OCI-LY3 (cell line): ENCODE results near the gene TMCO6.
"Not testable (repeated sequence)": the region's sequence is repeated elsewhere in the genome, so short reads cannot be mapped to it uniquely, and the experiment has no call there.

Experiments
- H2AFZ ChIP-seq: fragments of 200-600, 300-600 bp; shearing (Covaris generic); 2 replicates; pipeline ENCODE4 v1.6.0; 2014; ENCODE audit warnings: antibody characterized with exemption, low read depth, low read length
- H3K27ac ChIP-seq: fragments of 200-600, 300-600 bp; sonication (generic); 2 replicates; pipeline ENCODE4 v1.5.1; 2014; ENCODE audit warnings: mild to moderate bottlenecking, low read length, moderate library complexity, mixed read lengths
- H3K27me3 ChIP-seq: fragments of 200-600, 300-600 bp; sonication (generic); 2 replicates; pipeline ENCODE4 v1.6.1; 2014; ENCODE audit warnings: low read depth, low read length, mixed read lengths
- H3K36me3 ChIP-seq: fragments of 200-600, 300-600 bp; sonication (generic); replicated peaks from 2 replicates; pipeline ENCODE3; 2014; ENCODE audit warnings: low read depth, low read length, mixed read lengths
- H3K4me1 ChIP-seq: fragments of 300-600, 200-600 bp; sonication (generic); 2 replicates; pipeline ENCODE4 v1.6.1; 2014; ENCODE audit warnings: low read length, mixed read lengths
- H3K4me2 ChIP-seq: fragments of 200-600, 300-600 bp; sonication (generic); 2 replicates; pipeline ENCODE4 v1.6.1; 2014; ENCODE audit warnings: low read length, mixed read lengths
- H3K4me3 ChIP-seq: fragments of 300-600, 200-600 bp; sonication (generic); 2 replicates; pipeline ENCODE4 v1.5.1; 2014; ENCODE audit warnings: antibody characterized with exemption, mild to moderate bottlenecking, low read length, moderate library complexity
- H3K79me2 ChIP-seq: fragments of 300-600, 200-600 bp; shearing (Covaris generic); 2 replicates; pipeline ENCODE4 v1.6.1; 2014; ENCODE audit warnings: mild to moderate bottlenecking, low read length, mixed read lengths
- H3K9ac ChIP-seq: fragments of 300-600, 200-600 bp; shearing (Covaris generic); 2 replicates; pipeline ENCODE4 v1.6.0; 2014; ENCODE audit warnings: mild to moderate bottlenecking, low read length, moderate library complexity
- H3K9me3 ChIP-seq: fragments of 200-600, 300-600 bp; shearing (Covaris generic); 2 replicates; pipeline ENCODE4 v1.6.1; 2014; ENCODE audit warnings: low read length, mixed read lengths; ENCODE audit not compliant: insufficient read depth
- H4K20me1 ChIP-seq: fragments of 200-600, 300-600 bp; sonication (generic); 2 replicates; pipeline ENCODE4 v1.6.1; 2016; ENCODE audit warnings: low read length, mixed read lengths; ENCODE audit not compliant: insufficient read depth
- EZH2phosphoT487 ChIP-seq: fragments of 200-600 bp; shearing (Covaris generic); IDR thresholded peaks from 2 replicates; pipeline ENCODE4 v1.6.1; 2018; ENCODE audit warnings: antibody characterized with exemption, mixed run types, low read depth
- TF ChIP-seq, protein P1 (sequence below): fragments of 200-600, 300-600 bp; sonication (generic); IDR thresholded peaks from 2 replicates; pipeline ENCODE4 v1.5.1; 2014; ENCODE audit warnings: antibody characterized with exemption, low read length, low read depth

TMCO6 gene

DNA sequence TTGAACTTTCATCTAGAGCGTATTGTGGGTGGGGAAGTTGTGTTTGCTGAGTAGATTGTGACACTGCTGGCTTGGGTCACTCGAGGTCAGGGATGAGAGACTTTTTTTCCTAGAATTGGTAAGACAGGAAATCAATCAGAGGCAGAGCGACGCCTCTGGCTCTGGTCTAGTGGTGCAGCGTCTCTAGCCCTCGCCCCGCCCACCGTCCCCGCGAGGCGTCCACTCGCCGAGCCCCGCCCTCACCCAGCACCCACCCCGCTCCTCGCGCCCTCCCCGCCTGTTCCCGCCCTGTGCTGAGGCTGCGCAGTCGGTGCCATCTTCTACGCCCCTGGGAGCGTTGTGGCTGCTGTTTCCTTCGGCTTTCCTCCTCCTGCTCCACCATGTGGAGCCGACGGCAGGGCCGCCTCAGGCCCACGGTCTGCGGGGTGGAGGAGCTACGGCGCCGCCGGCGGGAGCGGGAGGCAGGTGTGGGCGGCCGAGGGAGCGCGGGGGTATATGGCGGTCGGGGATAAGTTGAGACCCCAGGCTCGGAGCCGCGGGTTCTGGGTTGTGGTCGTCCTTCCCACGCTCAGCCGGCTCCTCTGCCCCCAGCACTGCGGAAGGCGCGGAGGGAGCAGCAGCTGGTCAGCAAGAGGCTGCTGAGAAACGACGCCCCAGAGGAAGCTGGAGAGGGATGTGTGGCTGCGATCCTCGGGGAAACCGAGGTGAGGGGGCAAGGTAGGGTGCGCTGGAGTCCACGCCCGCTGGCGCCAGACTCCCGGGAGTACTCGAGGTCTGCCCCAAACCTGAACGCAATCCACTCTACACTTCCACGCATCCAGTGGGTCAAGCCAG is at the start of gene TMCO6:
Gene TMCO6 (plus strand): TSS at position 304 of the 834 bp plus-strand sequence. CDS start 77 bp downstream, at position 381.
- Histone ChIP-seq H3K27me3 (no peaks in the 10 kb centered on the region), H3K9me3 (no peaks in the 10 kb centered on the region), H3K79me2 (peaks cover 9% of the 10 kb centered on the region), H3K4me2 (peak within 1 kb of the TSS; percentile 97), H3K36me3 (no peaks in the 10 kb centered on the region), H3K9ac (peak within 1 kb of the TSS; percentile 92), H4K20me1 (no peaks in the 10 kb centered on the region), H3K4me1 (peaks cover 23% of the 10 kb centered on the region), H2AFZ (peak within 1 kb of the TSS; percentile 96), H3K4me3 (peak within 1 kb of the TSS; percentile 96), H3K27ac (peak within 1 kb of the TSS; percentile 52)
- TF ChIP-seq, protein P1, sequence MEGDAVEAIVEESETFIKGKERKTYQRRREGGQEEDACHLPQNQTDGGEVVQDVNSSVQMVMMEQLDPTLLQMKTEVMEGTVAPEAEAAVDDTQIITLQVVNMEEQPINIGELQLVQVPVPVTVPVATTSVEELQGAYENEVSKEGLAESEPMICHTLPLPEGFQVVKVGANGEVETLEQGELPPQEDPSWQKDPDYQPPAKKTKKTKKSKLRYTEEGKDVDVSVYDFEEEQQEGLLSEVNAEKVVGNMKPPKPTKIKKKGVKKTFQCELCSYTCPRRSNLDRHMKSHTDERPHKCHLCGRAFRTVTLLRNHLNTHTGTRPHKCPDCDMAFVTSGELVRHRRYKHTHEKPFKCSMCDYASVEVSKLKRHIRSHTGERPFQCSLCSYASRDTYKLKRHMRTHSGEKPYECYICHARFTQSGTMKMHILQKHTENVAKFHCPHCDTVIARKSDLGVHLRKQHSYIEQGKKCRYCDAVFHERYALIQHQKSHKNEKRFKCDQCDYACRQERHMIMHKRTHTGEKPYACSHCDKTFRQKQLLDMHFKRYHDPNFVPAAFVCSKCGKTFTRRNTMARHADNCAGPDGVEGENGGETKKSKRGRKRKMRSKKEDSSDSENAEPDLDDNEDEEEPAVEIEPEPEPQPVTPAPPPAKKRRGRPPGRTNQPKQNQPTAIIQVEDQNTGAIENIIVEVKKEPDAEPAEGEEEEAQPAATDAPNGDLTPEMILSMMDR = peak; percentile 42
- TF ChIP-seq EZH2phosphoT487 = no peak

GRCh38 chr5:140590861-140591260 is 48.4 kb upstream of the TMCO6 start:
- H3K9ac ChIP-seq = no peak overlapping the region
- no peaks in the 10 kb centered on the region for H3K27me3 ChIP-seq
- no peaks in the 10 kb centered on the region for H3K79me2 ChIP-seq
- no peak for TF ChIP-seq EZH2phosphoT487
- TF ChIP-seq, protein P1 = no peak
- H3K4me1 ChIP-seq = no peaks in the 10 kb centered on the region
- H3K36me3 ChIP-seq = no peaks in the 10 kb centered on the region
- no peak overlapping the region for H3K27ac ChIP-seq
- H4K20me1 ChIP-seq = no peaks in the 10 kb centered on the region
- no peak overlapping the region for H2AFZ ChIP-seq
- H3K4me3 ChIP-seq = no peak overlapping the region
- H3K4me2 ChIP-seq = no peak overlapping the region
- H3K9me3 ChIP-seq = no peaks in the 10 kb centered on the region

GRCh38 chr5:140591747-140592372 is 47.4 kb upstream of the TMCO6 start:
- no peak overlapping the region for H3K9ac ChIP-seq
- no peaks in the 10 kb centered on the region for H3K36me3 ChIP-seq
- H2AFZ ChIP-seq = no peak overlapping the region

DNA sequence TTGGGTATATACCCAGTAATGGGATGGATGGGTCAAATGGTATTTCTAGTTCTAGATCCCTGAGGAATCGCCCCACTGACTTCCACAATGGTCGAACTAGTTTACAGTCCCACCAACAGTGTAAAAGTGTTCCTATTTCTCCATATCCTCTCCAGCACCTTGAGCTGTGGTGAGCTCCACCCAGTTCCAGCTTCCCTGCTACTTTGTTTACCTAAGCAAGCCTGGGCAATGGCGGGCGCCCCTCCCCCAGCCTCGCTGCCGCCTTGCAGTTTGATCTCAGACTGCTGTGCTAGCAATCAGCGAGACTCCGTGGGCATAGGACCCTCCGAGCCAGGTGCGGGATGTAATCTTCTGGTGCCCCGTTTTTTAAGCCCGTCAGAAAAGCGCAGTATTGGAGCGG is 46.2 kb upstream of the TMCO6 start:
- not testable (repeated sequence) for H3K79me2 ChIP-seq, H3K27ac ChIP-seq, H3K4me1 ChIP-seq, H3K4me3 ChIP-seq, H3K27me3 ChIP-seq, H2AFZ ChIP-seq, H3K9ac ChIP-seq, H3K4me2 ChIP-seq, H3K36me3 ChIP-seq, H4K20me1 ChIP-seq, H3K9me3 ChIP-seq

More at GRCh38 chr5:140591747-140592372, 47.4 kb upstream of the TMCO6 start:
- no peaks in the 10 kb centered on the region for H4K20me1 ChIP-seq
- no peaks in the 10 kb centered on the region for H3K4me1 ChIP-seq
- no peaks in the 10 kb centered on the region for H3K79me2 ChIP-seq
- H3K9me3 ChIP-seq = no peaks in the 10 kb centered on the region
- H3K27me3 ChIP-seq = no peaks in the 10 kb centered on the region
- H3K4me2 ChIP-seq = no peak overlapping the region
- H3K27ac ChIP-seq = no peak overlapping the region
- H3K4me3 ChIP-seq = no peak overlapping the region
- no peak for TF ChIP-seq EZH2phosphoT487
- TF ChIP-seq, protein P1 = no peak
